Measurements from ENCODE around the gene ZNF3.

Gene ZNF3

GRCh38 chr7:100085515-100085914 lies 4.0 kb upstream of the ZNF3 start:
- peaks cover 17% of the 10 kb centered on the region for H3K4me1 ChIP-seq (ENCODE audit: control insufficient read depth, insufficient read depth, low read length)
- no peak overlapping the region for H3K27ac ChIP-seq (ENCODE audit: low read depth, low read length)
- peaks cover 4% of the 10 kb centered on the region for H3K36me3 ChIP-seq (ENCODE audit: control insufficient read depth, insufficient read depth, low read length)
- no peak overlapping the region for H3K4me3 ChIP-seq (ENCODE audit: low read depth, low read length)
- no peaks in the 10 kb centered on the region for H3K9me3 ChIP-seq (ENCODE audit: control insufficient read depth, insufficient read depth, low read length)
- no peak overlapping the region for H3K9ac ChIP-seq (ENCODE audit: low read depth, low read length)
- no peaks in the 10 kb centered on the region for H3K27me3 ChIP-seq (ENCODE audit: control insufficient read depth, insufficient read depth, low read length)

GRCh38 chr7:100082978-100083377 lies 1.5 kb upstream of the ZNF3 start:
- peak overlapping the region; percentile 88 for H3K27ac ChIP-seq (ENCODE audit: low read depth, low read length)
- peak overlapping the region; percentile 60; the same call in 1 of the 2 replicates for H3K9ac ChIP-seq (ENCODE audit: low read depth, low read length)
- peak overlapping the region; percentile 88 for H3K4me3 ChIP-seq (ENCODE audit: low read depth, low read length)
- H3K36me3 ChIP-seq (ENCODE audit: control insufficient read depth, insufficient read depth, low read length) = peaks cover 21% of the 10 kb centered on the region
- no peaks in the 10 kb centered on the region for H3K27me3 ChIP-seq (ENCODE audit: control insufficient read depth, insufficient read depth, low read length)
- no peaks in the 10 kb centered on the region for H3K9me3 ChIP-seq (ENCODE audit: control insufficient read depth, insufficient read depth, low read length)
- peaks cover 16% of the 10 kb centered on the region for H3K4me1 ChIP-seq (ENCODE audit: control insufficient read depth, insufficient read depth, low read length)

GRCh38 chr7:100080907-100081534 lies 502 bp downstream of the ZNF3 start:
- Histone ChIP-seq H3K4me1 (ENCODE audit: control insufficient read depth, insufficient read depth, low read length) (peaks cover 13% of the 10 kb centered on the region), H3K36me3 (ENCODE audit: control insufficient read depth, insufficient read depth, low read length) (peaks cover 40% of the 10 kb centered on the region), H3K27me3 (ENCODE audit: control insufficient read depth, insufficient read depth, low read length) (no peaks in the 10 kb centered on the region), H3K4me3 (ENCODE audit: low read depth, low read length) (peak overlapping the region; percentile 88), H3K27ac (ENCODE audit: low read depth, low read length) (peak overlapping the region; percentile 88), H3K9ac (ENCODE audit: low read depth, low read length) (peak overlapping the region; percentile 93), H3K9me3 (ENCODE audit: control insufficient read depth, insufficient read depth, low read length) (no peaks in the 10 kb centered on the region; the same call in 1 of the 2 replicates)

- H3K9ac ChIP-seq (ENCODE audit: low read depth, low read length) = no peak overlapping the region
- H3K27me3 ChIP-seq (ENCODE audit: control insufficient read depth, insufficient read depth, low read length) = no peaks in the 10 kb centered on the region
- peak overlapping the region; percentile 18 for H3K27ac ChIP-seq (ENCODE audit: low read depth, low read length)
- H3K4me1 ChIP-seq (ENCODE audit: control insufficient read depth, insufficient read depth, low read length) = peaks cover 13% of the 10 kb centered on the region
- H3K4me3 ChIP-seq (ENCODE audit: low read depth, low read length) = no peak overlapping the region
- H3K9me3 ChIP-seq (ENCODE audit: control insufficient read depth, insufficient read depth, low read length) = peaks cover 13% of the 10 kb centered on the region
- H3K36me3 ChIP-seq (ENCODE audit: control insufficient read depth, insufficient read depth, low read length) = peaks cover 60% of the 10 kb centered on the region
Measured at GRCh38 chr7:100079024-100079560, 2.4 kb downstream of the ZNF3 start.

GRCh38 chr7:100077205-100077604 lies 4.3 kb downstream of the ZNF3 start:
- peaks cover 79% of the 10 kb centered on the region for H3K36me3 ChIP-seq (ENCODE audit: control insufficient read depth, insufficient read depth, low read length)
- no peak overlapping the region for H3K4me3 ChIP-seq (ENCODE audit: low read depth, low read length)
- no peak overlapping the region for H3K9ac ChIP-seq (ENCODE audit: low read depth, low read length)
- peaks cover 32% of the 10 kb centered on the region for H3K9me3 ChIP-seq (ENCODE audit: control insufficient read depth, insufficient read depth, low read length)
- 0 out of 2 replicates have a peak, but pooled peaks cover 3% of the 10 kb centered on the region for H3K4me1 ChIP-seq (ENCODE audit: control insufficient read depth, insufficient read depth, low read length)
- H3K27ac ChIP-seq (ENCODE audit: low read depth, low read length) = no peak overlapping the region
- H3K27me3 ChIP-seq (ENCODE audit: control insufficient read depth, insufficient read depth, low read length) = no peaks in the 10 kb centered on the region

GRCh38 chr7:100075418-100075817 lies 6.1 kb downstream of the ZNF3 start:
- Histone ChIP-seq H3K36me3 (ENCODE audit: control insufficient read depth, insufficient read depth, low read length) (peaks cover 96% of the 10 kb centered on the region), H3K9ac (ENCODE audit: low read depth, low read length) (no peak overlapping the region), H3K27ac (ENCODE audit: low read depth, low read length) (no peak overlapping the region), H3K4me1 (ENCODE audit: control insufficient read depth, insufficient read depth, low read length) (0 out of 2 replicates have a peak, but pooled peaks cover 3% of the 10 kb centered on the region), H3K9me3 (ENCODE audit: control insufficient read depth, insufficient read depth, low read length) (peaks cover 50% of the 10 kb centered on the region), H3K4me3 (ENCODE audit: low read depth, low read length) (no peak overlapping the region), H3K27me3 (ENCODE audit: control insufficient read depth, insufficient read depth, low read length) (no peaks in the 10 kb centered on the region)

- H3K27me3 ChIP-seq (ENCODE audit: control insufficient read depth, insufficient read depth, low read length) = no peaks in the 10 kb centered on the region
- no peak overlapping the region for H3K4me3 ChIP-seq (ENCODE audit: low read depth, low read length)
- no peak overlapping the region for H3K27ac ChIP-seq (ENCODE audit: low read depth, low read length)
- no peak overlapping the region for H3K9ac ChIP-seq (ENCODE audit: low read depth, low read length)
- H3K4me1 ChIP-seq (ENCODE audit: control insufficient read depth, insufficient read depth, low read length) = no peaks in the 10 kb centered on the region
- peaks cover 55% of the 10 kb centered on the region for H3K9me3 ChIP-seq (ENCODE audit: control insufficient read depth, insufficient read depth, low read length)
- H3K36me3 ChIP-seq (ENCODE audit: control insufficient read depth, insufficient read depth, low read length) = peaks cover 98% of the 10 kb centered on the region
Measured at GRCh38 chr7:100074841-100075240, 6.7 kb downstream of the ZNF3 start.

- Histone ChIP-seq H3K9me3 (ENCODE audit: control insufficient read depth, insufficient read depth, low read length) (peaks cover 62% of the 10 kb centered on the region), H3K36me3 (ENCODE audit: control insufficient read depth, insufficient read depth, low read length) (peaks cover 85% of the 10 kb centered on the region), H3K4me1 (ENCODE audit: control insufficient read depth, insufficient read depth, low read length) (no peaks in the 10 kb centered on the region), H3K27ac (ENCODE audit: low read depth, low read length) (no peak overlapping the region), H3K27me3 (ENCODE audit: control insufficient read depth, insufficient read depth, low read length) (no peaks in the 10 kb centered on the region), H3K9ac (ENCODE audit: low read depth, low read length) (no peak overlapping the region), H3K4me3 (ENCODE audit: low read depth, low read length) (no peak overlapping the region)
Measured at GRCh38 chr7:100072462-100072861, 9.1 kb downstream of the ZNF3 start.

- Histone ChIP-seq H3K9me3 (ENCODE audit: control insufficient read depth, insufficient read depth, low read length) (peaks cover 62% of the 10 kb centered on the region), H3K4me3 (ENCODE audit: low read depth, low read length) (peak overlapping the region; percentile 21; the same call in 1 of the 2 replicates), H3K9ac (ENCODE audit: low read depth, low read length) (no peak overlapping the region), H3K27me3 (ENCODE audit: control insufficient read depth, insufficient read depth, low read length) (no peaks in the 10 kb centered on the region), H3K27ac (ENCODE audit: low read depth, low read length) (no peak overlapping the region), H3K4me1 (ENCODE audit: control insufficient read depth, insufficient read depth, low read length) (no peaks in the 10 kb centered on the region), H3K36me3 (ENCODE audit: control insufficient read depth, insufficient read depth, low read length) (peaks cover 73% of the 10 kb centered on the region)
Measured at GRCh38 chr7:100071018-100071723, 10.4 kb downstream of the ZNF3 start.

- no peak overlapping the region for H3K27ac ChIP-seq (ENCODE audit: low read depth, low read length)
- peaks cover 55% of the 10 kb centered on the region for H3K9me3 ChIP-seq (ENCODE audit: control insufficient read depth, insufficient read depth, low read length)
- H3K4me1 ChIP-seq (ENCODE audit: control insufficient read depth, insufficient read depth, low read length) = no peaks in the 10 kb centered on the region
- H3K4me3 ChIP-seq (ENCODE audit: low read depth, low read length) = no peak overlapping the region
- H3K36me3 ChIP-seq (ENCODE audit: control insufficient read depth, insufficient read depth, low read length) = peaks cover 65% of the 10 kb centered on the region
- H3K9ac ChIP-seq (ENCODE audit: low read depth, low read length) = no peak overlapping the region
- no peaks in the 10 kb centered on the region for H3K27me3 ChIP-seq (ENCODE audit: control insufficient read depth, insufficient read depth, low read length)
Measured at GRCh38 chr7:100069991-100070390, 11.5 kb downstream of the ZNF3 start.

- no peak overlapping the region for H3K27ac ChIP-seq (ENCODE audit: low read depth, low read length)
- no peaks in the 10 kb centered on the region for H3K27me3 ChIP-seq (ENCODE audit: control insufficient read depth, insufficient read depth, low read length)
- H3K36me3 ChIP-seq (ENCODE audit: control insufficient read depth, insufficient read depth, low read length) = peaks cover 57% of the 10 kb centered on the region
- H3K4me3 ChIP-seq (ENCODE audit: low read depth, low read length) = no peak overlapping the region
- no peak overlapping the region for H3K9ac ChIP-seq (ENCODE audit: low read depth, low read length)
- H3K9me3 ChIP-seq (ENCODE audit: control insufficient read depth, insufficient read depth, low read length) = peaks cover 27% of the 10 kb centered on the region
- no peaks in the 10 kb centered on the region for H3K4me1 ChIP-seq (ENCODE audit: control insufficient read depth, insufficient read depth, low read length)
Measured at GRCh38 chr7:100066953-100067352, 14.6 kb downstream of the ZNF3 start.

Data from HUES48 (cell line).